ENCODE data around the gene AFTPH. TPM values are rescaled to one million over a fixed set of nuclear protein-coding genes. Genes with fewer than 3 reads are reported as not detected.

Gene AFTPH
- total RNA-seq, 2 experiments from 2014 or later: 32.3 to 35.2 TPM

GRCh38 chr2:64542071-64543007 lies 18.2 kb downstream of the AFTPH start:
- POLR2A ChIA-PET: no interaction called here
- Mint-ChIP-seq H3K9me3 (ENCODE audit: low read depth) (no peaks in the 10 kb centered on the region), H3K27me3 (no peaks in the 10 kb centered on the region), H3K4me3 (no peak overlapping the region), H3K4me1 (peaks cover 57% of the 10 kb centered on the region), H3K36me3 (ENCODE audit: low read depth) (peaks cover 7% of the 10 kb centered on the region), H3K27ac (no peak overlapping the region)
- DNase-seq: no peak
- CTCF ChIA-PET: interaction anchor here (1.0 to 5.7 kb wide), 3 partner anchors 19 to 376 kb away, joined by 3 to 36 read pairs (median 3); partner anchors contain the start of gene AFTPH
- no peak for ATAC-seq
- intact Hi-C loops (cut with DNase I, micrococcal nuclease): no loop called here

GRCh38 chr2:64543008-64543697 lies 19.0 kb downstream of the AFTPH start:
- Mint-ChIP-seq H3K27me3 (no peaks in the 10 kb centered on the region), H3K9me3 (ENCODE audit: low read depth) (no peaks in the 10 kb centered on the region), H3K36me3 (ENCODE audit: low read depth) (peaks cover 7% of the 10 kb centered on the region), H3K27ac (no peak overlapping the region), H3K4me3 (no peak overlapping the region), H3K4me1 (peaks cover 50% of the 10 kb centered on the region)
- no peak for DNase-seq
- no peak for ATAC-seq
- ChIA-PET POLR2A (no interaction called here), CTCF (interaction anchor here (0.8 to 5.7 kb wide), 3 partner anchors 20 to 375 kb away, joined by 3 to 36 read pairs (median 3); partner anchors contain the start of gene AFTPH)
- intact Hi-C loops (cut with DNase I, micrococcal nuclease): no loop called here

- CTCF ChIA-PET: interaction anchor here (0.8 to 1.6 kb wide), 3 partner anchors 9 to 13 kb away, joined by 3 read pairs; no protein-coding TSS in a partner anchor
- peaks cover 26% of the 10 kb centered on the region for H3K36me3 Mint-ChIP-seq (ENCODE audit: low read depth)
- DNase-seq: no peak
- no peak overlapping the region for H3K4me3 Mint-ChIP-seq
- ATAC-seq: no peak
- no peak overlapping the region for H3K27ac Mint-ChIP-seq
- intact Hi-C loops (cut with DNase I, micrococcal nuclease): no loop called here
- H3K9me3 Mint-ChIP-seq (ENCODE audit: low read depth): no peaks in the 10 kb centered on the region
- H3K27me3 Mint-ChIP-seq: no peaks in the 10 kb centered on the region
- POLR2A ChIA-PET: no interaction called here
- peaks cover 19% of the 10 kb centered on the region for H3K4me1 Mint-ChIP-seq
Observed at GRCh38 chr2:64548761-64549160, 24.6 kb downstream of the AFTPH start.

DNA sequence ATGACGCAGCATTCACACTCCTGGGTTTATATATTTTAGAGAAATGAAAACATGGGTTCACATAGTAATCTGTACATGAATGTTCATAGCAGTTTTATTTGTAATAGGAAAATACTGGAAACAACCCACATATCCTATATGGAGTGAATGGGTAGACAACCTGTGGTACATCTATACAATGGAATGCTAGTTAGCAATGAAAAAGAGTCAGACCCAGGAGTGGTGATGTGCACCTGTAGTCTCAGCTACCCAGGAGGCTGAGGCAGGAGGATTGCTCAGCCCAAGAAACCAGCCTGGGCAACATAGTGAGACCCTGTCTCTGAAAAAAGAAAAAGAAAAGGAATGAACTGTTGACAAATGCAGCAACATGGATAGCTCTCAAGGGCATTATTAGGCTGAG lies 25.9 kb downstream of the AFTPH start:
- ATAC-seq (no peak), DNase-seq (no peak)
- Mint-ChIP-seq H3K4me1 (peaks cover 20% of the 10 kb centered on the region), H3K9me3 (ENCODE audit: low read depth) (no peaks in the 10 kb centered on the region), H3K27ac (no peak overlapping the region), H3K27me3 (no peaks in the 10 kb centered on the region), H3K36me3 (ENCODE audit: low read depth) (peaks cover 23% of the 10 kb centered on the region), H3K4me3 (no peak overlapping the region)
- POLR2A ChIA-PET: no interaction called here
- intact Hi-C loops (cut with DNase I, micrococcal nuclease): no loop called here
- CTCF ChIA-PET: interaction anchor here (1.1 to 2.3 kb wide), 5 partner anchors 8 to 96 kb away, joined by 3 to 13 read pairs (median 3); partner anchors contain the start of gene AFTPH

GRCh38 chr2:64551851-64552250 lies 27.7 kb downstream of the AFTPH start:
- CTCF ChIA-PET: interaction anchor here (0.6 to 2.3 kb wide), 4 partner anchors 11 to 94 kb away, joined by 3 to 13 read pairs (median 4); partner anchors contain the start of gene AFTPH
- no peak for DNase-seq
- no peaks in the 10 kb centered on the region for H3K27me3 Mint-ChIP-seq
- no peaks in the 10 kb centered on the region for H3K9me3 Mint-ChIP-seq (ENCODE audit: low read depth)
- H3K4me1 Mint-ChIP-seq: peaks cover 26% of the 10 kb centered on the region
- H3K36me3 Mint-ChIP-seq (ENCODE audit: low read depth): peaks cover 27% of the 10 kb centered on the region
- POLR2A ChIA-PET: no interaction called here
- no peak overlapping the region for H3K27ac Mint-ChIP-seq
- no peak for ATAC-seq
- H3K4me3 Mint-ChIP-seq: no peak overlapping the region
- intact Hi-C loops (cut with DNase I, micrococcal nuclease): no loop called here

DNA sequence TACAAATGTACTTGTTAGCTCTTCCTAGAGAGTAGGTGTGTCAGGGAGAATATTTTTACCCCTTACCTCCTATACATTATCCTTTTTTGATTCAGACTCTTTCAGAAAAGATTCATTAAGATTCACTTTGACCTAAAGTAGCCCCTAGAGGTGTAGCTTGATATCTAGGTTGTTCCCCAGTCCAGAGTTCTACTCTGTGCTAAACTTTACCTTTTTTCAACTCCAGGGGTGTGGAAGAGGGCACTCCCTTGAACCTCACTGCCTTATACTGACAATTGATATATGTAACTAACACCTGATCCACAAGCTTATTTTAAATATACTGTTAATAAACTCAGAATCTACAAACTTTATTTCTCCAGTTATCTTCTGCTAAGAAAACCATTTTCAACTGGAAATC lies 30.0 kb downstream of the AFTPH start:
- CTCF ChIA-PET: interaction anchor here (0.6 to 2.9 kb wide), 14 partner anchors 9 to 294 kb away, joined by 3 to 11 read pairs (median 4); no protein-coding TSS in a partner anchor
- H3K36me3 Mint-ChIP-seq (ENCODE audit: low read depth): peaks cover 29% of the 10 kb centered on the region
- H3K9me3 Mint-ChIP-seq (ENCODE audit: low read depth): no peaks in the 10 kb centered on the region
- no peak overlapping the region for H3K27ac Mint-ChIP-seq
- ATAC-seq (no peak), DNase-seq (no peak)
- POLR2A ChIA-PET: no interaction called here
- peaks cover 32% of the 10 kb centered on the region for H3K4me1 Mint-ChIP-seq
- H3K27me3 Mint-ChIP-seq: no peaks in the 10 kb centered on the region
- intact Hi-C loops (cut with DNase I, micrococcal nuclease): loop anchor here in 1 of 2 experiments (2.0 kb wide), 1 partner anchor 13 kb away; no protein-coding TSS in a partner anchor
- H3K4me3 Mint-ChIP-seq: no peak overlapping the region

GRCh38 chr2:64558445-64559081 lies 34.4 kb downstream of the AFTPH start:
- H3K27ac Mint-ChIP-seq: no peak overlapping the region
- H3K9me3 Mint-ChIP-seq (ENCODE audit: low read depth): no peaks in the 10 kb centered on the region
- peaks cover 49% of the 10 kb centered on the region for H3K4me1 Mint-ChIP-seq
- ChIA-PET CTCF (interaction anchor here (1.2 to 8.1 kb wide), 7 partner anchors 9 to 228 kb away, joined by 3 to 74 read pairs (median 3); partner anchors contain the start of gene AFTPH), POLR2A (no interaction called here)
- DNase-seq (no peak), ATAC-seq (no peak)
- intact Hi-C loops (cut with DNase I, micrococcal nuclease): no loop called here
- H3K4me3 Mint-ChIP-seq: no peak overlapping the region
- peaks cover 12% of the 10 kb centered on the region for H3K36me3 Mint-ChIP-seq (ENCODE audit: low read depth)
- no peaks in the 10 kb centered on the region for H3K27me3 Mint-ChIP-seq

- Mint-ChIP-seq H3K36me3 (ENCODE audit: low read depth) (peaks cover 11% of the 10 kb centered on the region), H3K9me3 (ENCODE audit: low read depth) (no peaks in the 10 kb centered on the region), H3K4me1 (peaks cover 57% of the 10 kb centered on the region), H3K27me3 (no peaks in the 10 kb centered on the region), H3K27ac (no peak overlapping the region), H3K4me3 (no peak overlapping the region)
- POLR2A ChIA-PET: no interaction called here
- CTCF ChIA-PET: interaction anchor here (0.7 to 8.1 kb wide), 10 partner anchors 8 to 538 kb away, joined by 3 to 74 read pairs (median 4); partner anchors contain the start of gene AFTPH
- ATAC-seq (peak; percentile 44), DNase-seq (no peak)
- intact Hi-C loops (cut with DNase I, micrococcal nuclease): loop anchor here (1.0 to 2.0 kb wide), 2 partner anchors 40 to 231 kb away; no protein-coding TSS in a partner anchor
Observed at GRCh38 chr2:64562148-64562784, 38.1 kb downstream of the AFTPH start.

- no peak overlapping the region for H3K27ac Mint-ChIP-seq
- peaks cover 51% of the 10 kb centered on the region for H3K4me1 Mint-ChIP-seq
- H3K4me3 Mint-ChIP-seq: no peak overlapping the region
- H3K36me3 Mint-ChIP-seq (ENCODE audit: low read depth): peaks cover 10% of the 10 kb centered on the region
- no peaks in the 10 kb centered on the region for H3K27me3 Mint-ChIP-seq
- intact Hi-C loops (cut with DNase I, micrococcal nuclease): loop anchor here in 1 of 2 experiments (2.0 kb wide), 1 partner anchor 233 kb away; no protein-coding TSS in a partner anchor
- no peak for ATAC-seq
- peak; percentile 10 for DNase-seq
- no peaks in the 10 kb centered on the region for H3K9me3 Mint-ChIP-seq (ENCODE audit: low read depth)
- ChIA-PET CTCF (interaction anchor here (1.4 to 8.1 kb wide), 3 partner anchors 10 to 236 kb away, joined by 4 to 74 read pairs (median 5); partner anchors contain the start of gene AFTPH), POLR2A (no interaction called here)
Observed at GRCh38 chr2:64563436-64563938, 39.4 kb downstream of the AFTPH start.

- ChIA-PET POLR2A (interaction anchor here (0.6 kb wide), 1 partner anchor 342 kb away, joined by 3 read pairs; no protein-coding TSS in a partner anchor), CTCF (interaction anchor here (0.6 to 1.6 kb wide), 4 partner anchors 11 to 396 kb away, joined by 3 to 14 read pairs (median 4); partner anchors contain the start of gene AFTPH)
- no peak overlapping the region for H3K4me3 Mint-ChIP-seq
- peaks cover 39% of the 10 kb centered on the region for H3K4me1 Mint-ChIP-seq
- H3K36me3 Mint-ChIP-seq (ENCODE audit: low read depth): peaks cover 11% of the 10 kb centered on the region
- ATAC-seq (no peak), DNase-seq (no peak)
- H3K9me3 Mint-ChIP-seq (ENCODE audit: low read depth): no peaks in the 10 kb centered on the region
- no peaks in the 10 kb centered on the region for H3K27me3 Mint-ChIP-seq
- peak overlapping the region; percentile 31 for H3K27ac Mint-ChIP-seq
- intact Hi-C loops (cut with DNase I, micrococcal nuclease): no loop called here
Observed at GRCh38 chr2:64565949-64566710, 42.0 kb downstream of the AFTPH start.
